Limb (tissue), 2 donors: ENCODE measurements around the gene HEMK1.

Experiments
- DNase-seq, 2 donors: peaks; one replicate each; pipeline ENCODE4 v3.0.0-alpha.2; 2016; ENCODE audit errors: extremely low spot score in 2 of 2

HEMK1 gene

DNA sequence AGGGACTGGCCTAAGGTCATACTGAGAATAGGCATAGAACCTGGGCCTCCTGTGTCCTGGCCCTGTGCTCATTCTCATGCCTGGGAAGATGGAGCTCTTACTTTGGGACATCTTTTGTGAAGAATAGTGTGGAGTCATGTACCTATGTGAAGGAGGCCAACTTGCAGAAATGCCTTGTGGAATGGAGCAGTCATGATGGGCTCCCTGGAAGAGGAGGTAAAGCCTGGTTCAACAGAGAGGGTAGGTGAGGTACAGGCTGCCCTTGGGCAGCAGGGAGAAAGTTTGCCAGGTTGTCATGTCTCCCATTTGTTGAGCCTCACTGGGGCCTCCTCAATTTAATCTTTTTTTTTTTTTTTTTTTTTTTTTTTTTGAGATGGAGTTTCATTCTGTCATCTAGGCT, 65.7 kb downstream of the HEMK1 start:
- DNase-seq = no peak

GRCh38 chr3:50637011-50637410, 67.7 kb downstream of the HEMK1 start:
- no peak for DNase-seq

DNA sequence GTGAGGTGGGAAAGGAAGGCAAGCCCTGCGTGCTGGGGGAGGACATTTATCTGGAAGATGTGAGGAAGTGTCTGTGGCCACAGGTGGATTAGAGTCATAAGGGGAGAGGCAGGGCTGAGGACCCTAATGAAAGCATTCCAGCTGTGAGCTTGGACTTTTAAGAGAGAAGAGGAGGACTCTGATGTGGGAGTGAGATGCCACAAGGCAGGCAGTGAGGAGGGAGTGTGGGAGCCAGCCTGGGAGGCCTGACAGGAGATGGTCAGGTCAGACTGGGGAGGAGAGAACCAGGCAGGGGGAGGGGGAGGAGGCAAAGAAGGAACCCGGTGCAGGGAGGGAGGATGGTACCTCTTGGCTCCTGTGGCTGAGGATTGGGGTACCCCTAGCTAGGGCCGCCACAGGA, 68.6 kb downstream of the HEMK1 start:
- DNase-seq = no peak

- DNase-seq = no peak
Observed at GRCh38 chr3:50639055-50639494, 69.8 kb downstream of the HEMK1 start.

GRCh38 chr3:50642382-50642781, 73.1 kb downstream of the HEMK1 start:
- DNase-seq = no peak

DNA sequence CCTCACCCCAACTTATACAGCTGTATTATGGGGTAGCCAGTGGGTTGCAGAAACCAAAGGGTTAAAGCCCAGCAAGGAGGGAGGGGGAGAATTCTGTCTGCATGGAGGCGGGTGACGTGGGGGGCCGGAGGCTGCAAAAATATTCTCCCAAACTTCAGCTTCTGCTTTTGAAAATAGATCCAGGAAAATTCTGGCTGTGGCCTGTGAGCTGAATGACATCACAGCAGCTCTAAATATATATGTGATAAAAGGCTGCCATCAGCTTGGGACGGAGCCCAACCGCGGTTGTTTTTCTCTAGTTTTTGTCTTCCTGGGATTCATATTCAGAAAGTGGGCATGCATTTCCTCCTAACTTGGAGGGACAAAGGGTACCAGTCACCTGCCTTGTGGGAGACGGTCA, 75.2 kb downstream of the HEMK1 start:
- DNase-seq = peak in 1 of 2 donors; percentile 23

GRCh38 chr3:50645378-50645777, 76.1 kb downstream of the HEMK1 start:
- no peak for DNase-seq
